A673 (cell line): Measurements from ENCODE around the gene MFN2. TPM values are rescaled to one million over a fixed set of nuclear protein-coding genes. Genes with fewer than 3 reads are reported as not detected.

Source experiments
- BruUV-seq: library from RNA; stranded (reverse); fragments of 400-500 nt; replicated peaks from 2 replicates; lab custom pipeline; 2021; lab: Mats Ljungman, UMichigan
- CTCF ChIA-PET: fragments of 300-600 bp; sonication (Branson Sonifier 250); formaldehyde crosslinking; loops from one replicate; lab custom pipeline; 2022; ENCODE audit warnings: antibody characterized with exemption; lab: Charles Lee
- POLR2A ChIA-PET: fragments of 300-600 bp; sonication (Branson Sonifier 250); formaldehyde crosslinking; loops from one replicate; lab custom pipeline; 2022; ENCODE audit warnings: antibody characterized with exemption; ENCODE audit not compliant: low non-redundant PET; lab: Charles Lee
- DNase-seq: peaks from one replicate; pipeline ENCODE4 v3.0.0-alpha.2; 2015; ENCODE audit warnings: low spot score
- H3K27ac ChIP-seq: fragments of 200-600 bp; sonication (generic); 2 replicates; pipeline ENCODE4 v1.5.1; 2016; ENCODE audit warnings: mixed run types, low read depth, mild to moderate bottlenecking, mixed read lengths, antibody characterized with exemption, low read length; ENCODE audit not compliant: poor library complexity, severe bottlenecking
- H3K27me3 ChIP-seq: fragments of 200-600 bp; sonication (generic); replicated peaks from 2 replicates; pipeline ENCODE4 v1.6.1; 2017; ENCODE audit warnings: mixed run types, low read depth, mild to moderate bottlenecking, mixed read lengths, antibody characterized with exemption, low read length; ENCODE audit not compliant: insufficient read depth, poor library complexity
- H3K36me3 ChIP-seq: fragments of 200-600 bp; sonication (generic); 2 replicates; pipeline ENCODE4 v1.6.1; 2016; ENCODE audit warnings: mixed run types, mild to moderate bottlenecking, mixed read lengths, antibody characterized with exemption, low read length; ENCODE audit not compliant: insufficient read depth, poor library complexity, severe bottlenecking
- H3K4me1 ChIP-seq: fragments of 200-600 bp; sonication (generic); 2 replicates; pipeline ENCODE4 v1.6.1; 2017; ENCODE audit warnings: mixed run types, mild to moderate bottlenecking, mixed read lengths, antibody characterized with exemption, low read length; ENCODE audit not compliant: insufficient read depth, poor library complexity, severe bottlenecking
- H3K4me3 ChIP-seq: fragments of 200-600 bp; sonication (generic); 2 replicates; pipeline ENCODE4 v1.5.1; 2016; ENCODE audit warnings: low read depth, mixed run types, mild to moderate bottlenecking, mixed read lengths, low read length; ENCODE audit not compliant: poor library complexity, severe bottlenecking
- H3K9me3 ChIP-seq: fragments of 200-600 bp; sonication (generic); 2 replicates; pipeline ENCODE4 v1.6.1; 2016; ENCODE audit warnings: mixed run types, low read depth, mild to moderate bottlenecking, mixed read lengths, antibody characterized with exemption, low read length; ENCODE audit not compliant: poor library complexity, severe bottlenecking
- EZH2 ChIP-seq: fragments of 200-600 bp; sonication (generic); IDR thresholded peaks from 2 replicates; pipeline ENCODE4 v1.6.1; 2017; ENCODE audit warnings: borderline replicate concordance, low read depth, mild to moderate bottlenecking, mixed read lengths, antibody characterized with exemption, low read length; ENCODE audit not compliant: poor library complexity, severe bottlenecking
- intact Hi-C: fragments of 100-400 bp; cut with micrococcal nuclease; formaldehyde crosslinking; loops from one replicate; pipeline ENCODE4 v1.10.0; 2022; ENCODE audit not compliant: unreplicated experiment
- total RNA-seq: library from RNA; stranded (reverse); gene quantifications from 2 replicates; pipeline ENCODE4 v1.2.3, GENCODE V29; 2021
- TF ChIP-seq, protein P1 (sequence below): fragments of 300-800, 200-600 bp; sonication (generic); conservative IDR thresholded peaks from 2 replicates; pipeline ENCODE4 v1.5.1; 2017; ENCODE audit warnings: low read depth, mild to moderate bottlenecking, antibody characterized with exemption, low read length, moderate library complexity, mixed read lengths

MFN2 gene
- total RNA-seq, 1 experiment from 2014 or later = 160 TPM

DNA sequence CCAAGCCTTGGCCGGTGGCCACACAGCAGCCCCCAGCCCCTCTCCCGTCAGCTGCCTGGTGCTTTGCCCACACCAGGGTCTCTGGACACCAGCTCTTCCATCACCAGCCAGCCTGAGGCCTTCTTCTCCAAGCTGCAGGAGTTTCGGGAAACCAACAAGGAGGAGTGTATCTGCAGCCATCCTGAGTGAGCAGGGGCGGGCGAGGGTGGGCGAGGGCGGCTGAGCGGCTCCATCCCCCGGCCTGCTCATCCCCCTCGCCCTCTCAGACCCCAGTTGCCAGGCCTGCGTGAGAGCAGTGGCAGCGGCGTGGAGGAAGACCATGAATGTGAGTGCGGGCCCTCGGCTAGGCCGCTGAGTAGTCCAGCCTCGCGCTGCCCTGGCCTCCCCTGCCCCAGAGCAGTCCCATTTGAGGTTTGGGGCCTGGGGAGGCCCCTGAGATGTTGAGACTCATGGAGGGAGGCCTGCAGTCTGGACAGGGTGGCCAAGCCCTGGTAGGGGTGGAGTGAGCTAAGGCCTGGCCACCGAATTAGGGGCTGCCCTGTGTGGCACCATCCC lies 48.8 kb downstream of the MFN2 start:
- Histone ChIP-seq H3K9me3 (no peaks in the 10 kb centered on the region), H3K36me3 (peaks cover 23% of the 10 kb centered on the region), H3K27ac (no peak overlapping the region), H3K27me3 (no peaks in the 10 kb centered on the region), H3K4me3 (no peak overlapping the region), H3K4me1 (no peaks in the 10 kb centered on the region)
- POLR2A ChIA-PET = no interaction called here
- DNase-seq = no peak
- intact Hi-C loops = no loop called here
- CTCF ChIA-PET = interaction anchor here (0.6 kb wide), 1 partner anchor 23 kb away, joined by 3 read pairs; no protein-coding TSS in a partner anchor
- TF ChIP-seq EZH2 = no peak
- TF ChIP-seq, protein P1, sequence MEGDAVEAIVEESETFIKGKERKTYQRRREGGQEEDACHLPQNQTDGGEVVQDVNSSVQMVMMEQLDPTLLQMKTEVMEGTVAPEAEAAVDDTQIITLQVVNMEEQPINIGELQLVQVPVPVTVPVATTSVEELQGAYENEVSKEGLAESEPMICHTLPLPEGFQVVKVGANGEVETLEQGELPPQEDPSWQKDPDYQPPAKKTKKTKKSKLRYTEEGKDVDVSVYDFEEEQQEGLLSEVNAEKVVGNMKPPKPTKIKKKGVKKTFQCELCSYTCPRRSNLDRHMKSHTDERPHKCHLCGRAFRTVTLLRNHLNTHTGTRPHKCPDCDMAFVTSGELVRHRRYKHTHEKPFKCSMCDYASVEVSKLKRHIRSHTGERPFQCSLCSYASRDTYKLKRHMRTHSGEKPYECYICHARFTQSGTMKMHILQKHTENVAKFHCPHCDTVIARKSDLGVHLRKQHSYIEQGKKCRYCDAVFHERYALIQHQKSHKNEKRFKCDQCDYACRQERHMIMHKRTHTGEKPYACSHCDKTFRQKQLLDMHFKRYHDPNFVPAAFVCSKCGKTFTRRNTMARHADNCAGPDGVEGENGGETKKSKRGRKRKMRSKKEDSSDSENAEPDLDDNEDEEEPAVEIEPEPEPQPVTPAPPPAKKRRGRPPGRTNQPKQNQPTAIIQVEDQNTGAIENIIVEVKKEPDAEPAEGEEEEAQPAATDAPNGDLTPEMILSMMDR = no peak
- BruUV-seq = no TSS peak

DNA sequence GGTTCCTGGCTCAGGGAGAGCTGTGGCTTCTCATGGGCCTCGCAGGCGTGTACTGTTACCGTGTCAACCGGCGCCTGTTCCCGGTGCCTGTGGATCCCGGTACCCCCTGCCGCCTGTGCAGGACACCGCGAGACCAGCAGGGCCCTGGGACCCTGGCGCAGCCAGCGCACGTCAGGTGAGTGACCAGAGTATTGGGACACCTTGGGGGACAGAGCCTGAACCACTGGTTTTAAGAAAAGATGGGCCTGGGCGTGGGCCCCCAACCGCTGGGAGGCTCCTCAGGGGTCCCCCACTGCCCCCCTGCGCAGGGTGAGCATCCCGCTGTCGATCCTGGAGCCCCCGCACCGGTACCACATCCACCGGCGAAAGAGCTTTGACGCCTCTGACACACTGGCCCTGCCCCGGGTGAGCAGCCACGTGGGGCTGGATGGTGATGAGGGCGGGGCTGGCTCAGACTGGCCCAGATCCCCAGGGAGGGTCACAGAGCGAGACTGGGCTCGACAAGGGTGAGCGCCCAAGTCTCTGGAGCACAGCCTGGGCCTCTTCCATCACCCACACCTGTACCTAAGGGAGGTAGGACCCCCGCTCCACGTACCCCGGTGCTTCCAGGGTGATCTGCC lies 49.6 kb downstream of the MFN2 start:
- no peak for TF ChIP-seq EZH2
- TF ChIP-seq, protein P1 = no peak
- Histone ChIP-seq H3K4me1 (no peaks in the 10 kb centered on the region), H3K27ac (no peak overlapping the region), H3K27me3 (no peaks in the 10 kb centered on the region), H3K36me3 (peaks cover 20% of the 10 kb centered on the region), H3K9me3 (no peaks in the 10 kb centered on the region), H3K4me3 (no peak overlapping the region)
- intact Hi-C loops = no loop called here
- ChIA-PET CTCF (no interaction called here), POLR2A (no interaction called here)
- no TSS peak for BruUV-seq
- no peak for DNase-seq

DNA sequence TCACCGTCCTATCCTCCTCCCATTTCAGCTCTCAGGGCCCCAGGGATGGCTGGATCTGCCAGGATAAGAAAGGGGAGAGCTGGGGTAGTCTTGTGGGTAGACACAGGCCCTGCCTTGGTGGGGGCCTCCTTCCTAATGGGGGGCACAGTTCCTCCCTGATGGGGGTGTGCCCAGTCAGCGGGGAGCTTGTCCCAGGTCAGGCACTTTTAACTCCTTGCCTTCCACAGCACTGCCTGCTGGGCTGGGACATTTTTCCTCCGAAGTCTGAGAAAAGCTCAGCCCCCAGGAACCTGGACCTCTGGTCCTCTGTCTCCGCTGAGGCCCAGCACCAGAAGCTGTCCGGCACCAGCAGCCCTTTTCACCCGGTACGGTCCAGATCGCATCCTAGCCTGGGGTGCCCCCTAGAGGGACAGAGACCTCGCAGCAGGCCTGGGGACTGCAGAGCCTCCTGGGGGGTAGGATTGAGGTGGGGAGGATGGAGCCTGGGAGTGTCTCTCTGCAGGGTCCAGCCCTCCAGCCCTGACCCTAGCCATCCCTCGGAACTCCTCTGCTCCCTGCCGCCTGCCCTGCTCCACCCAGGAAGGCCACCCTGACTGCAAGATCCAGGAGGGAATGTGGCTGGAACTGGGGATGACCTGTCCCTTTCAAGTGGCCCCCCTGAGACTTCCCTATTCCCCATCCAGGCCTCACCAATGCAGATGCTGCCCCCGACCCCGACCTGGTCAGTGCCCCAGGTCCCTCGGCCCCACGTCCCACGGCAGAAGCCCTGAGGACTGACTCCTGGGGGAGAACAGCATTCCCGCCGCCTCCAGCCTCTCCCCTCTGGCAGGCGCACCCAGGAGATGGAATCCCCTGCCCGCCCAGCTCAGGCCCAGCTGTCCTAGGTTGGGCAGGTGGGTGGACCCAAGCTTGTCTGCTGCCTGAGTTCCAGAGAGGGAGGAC lies 51.1 kb downstream of the MFN2 start:
- Histone ChIP-seq H3K27ac (no peak overlapping the region), H3K9me3 (no peaks in the 10 kb centered on the region), H3K36me3 (peaks cover 14% of the 10 kb centered on the region), H3K4me3 (no peak overlapping the region), H3K27me3 (no peaks in the 10 kb centered on the region), H3K4me1 (no peaks in the 10 kb centered on the region)
- BruUV-seq = no TSS peak
- peak; percentile 35 for DNase-seq
- TF ChIP-seq EZH2 = no peak
- TF ChIP-seq, protein P1 = peak; percentile 64
- ChIA-PET POLR2A (no interaction called here), CTCF (no interaction called here)
- intact Hi-C loops = no loop called here
